GM23248 (cell line): ENCODE data around the gene MMP10.

Source experiments
- EZH2 ChIP-seq: fragments of 200-600 bp; sonication (generic); IDR thresholded peaks from 2 replicates; pipeline ENCODE4 v1.6.1; 2018; ENCODE audit warnings: antibody characterized with exemption, mild to moderate bottlenecking; ENCODE audit not compliant: insufficient read depth, poor library complexity, severe bottlenecking
- EZH2phosphoT487 ChIP-seq: fragments of 200-600 bp; sonication (generic); IDR thresholded peaks from 2 replicates; pipeline ENCODE4 v1.6.1; 2018; ENCODE audit warnings: antibody characterized with exemption, moderate library complexity, mild to moderate bottlenecking, low read depth; ENCODE audit not compliant: insufficient read depth

DNA sequence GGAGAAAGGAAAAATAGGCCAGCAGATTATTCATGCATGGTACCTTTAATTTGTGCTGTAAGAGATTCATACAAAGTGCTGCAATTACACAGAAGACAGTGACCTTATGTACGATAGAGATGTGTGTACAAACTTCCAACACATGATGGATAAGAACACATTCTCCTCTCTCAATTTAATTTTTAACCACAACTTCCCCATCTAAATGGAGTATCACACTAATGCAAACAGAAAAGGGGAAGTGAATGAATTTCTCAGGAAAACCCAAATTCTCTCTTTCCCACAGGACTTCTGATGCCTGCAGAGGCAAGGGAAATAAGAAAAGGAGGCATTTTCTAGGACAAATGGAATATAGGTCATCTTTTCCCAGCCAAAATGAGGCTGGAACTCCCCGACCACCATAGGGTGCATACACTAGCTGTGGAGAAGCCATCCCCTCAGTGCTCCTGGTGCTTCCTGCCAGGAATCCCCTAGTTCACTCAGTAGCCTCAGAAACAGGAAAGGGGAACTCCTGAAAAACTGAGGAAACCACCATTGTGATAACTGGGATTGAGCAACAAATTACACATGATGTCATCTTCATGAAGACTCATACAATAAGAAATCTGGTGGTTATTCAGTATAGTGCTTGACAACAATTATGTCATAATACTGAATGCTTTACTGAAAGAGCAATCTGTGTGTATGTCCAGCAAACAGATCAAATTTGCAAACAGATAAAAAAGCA, 22.4 kb downstream of the MMP10 start:
- TF ChIP-seq EZH2: no peak
- no peak for TF ChIP-seq EZH2phosphoT487
